Lung microvascular endothelial cell (primary cell): ENCODE measurements around the gene CXXC5. TPM values are rescaled to one million over a fixed set of nuclear protein-coding genes. Genes with fewer than 3 reads are reported as not detected.
"Not testable (repeated sequence)": the region's sequence is repeated elsewhere in the genome, so short reads cannot be mapped to it uniquely, and the experiment has no call there.

Experiments
- DNase-seq, 2 donors: peaks; one replicate each; pipeline versions ENCODE4 v3.0.0 to v3.0.0-alpha.2; 2010; ENCODE audit warnings: low read depth in 2 of 2
- total RNA-seq: library from RNA; depleted of rRNA; stranded (reverse); fragments of >200 nt; gene quantifications from 2 replicates; pipeline ENCODE4 v1.2.1, GENCODE V29; 2014

The CXXC5 gene
- total RNA-seq, 1 donor from 2014 or later: 39.1 TPM

GRCh38 chr5:139710319-139711066 lies 62.3 kb downstream of the CXXC5 start:
- peak; percentile 50 to 74 for DNase-seq

- DNase-seq: peak in 1 of 2 donors; percentile 23
These were observed 63.1 kb downstream of the CXXC5 start for GRCh38 chr5:139711067-139711905.

GRCh38 chr5:139711906-139712224 lies 63.7 kb downstream of the CXXC5 start:
- no peak for DNase-seq

- DNase-seq: no peak
These were observed 64.3 kb downstream of the CXXC5 start for GRCh38 chr5:139712412-139712811.

GRCh38 chr5:139713898-139714297 lies 65.7 kb downstream of the CXXC5 start:
- not testable (repeated sequence) for DNase-seq

- DNase-seq: no peak
These were observed 69.1 kb downstream of the CXXC5 start for GRCh38 chr5:139717221-139717620.

GRCh38 chr5:139718403-139718802 lies 70.3 kb downstream of the CXXC5 start:
- not testable (repeated sequence) for DNase-seq

GRCh38 chr5:139719970-139720369 lies 71.8 kb downstream of the CXXC5 start:
- not testable (repeated sequence) for DNase-seq

- DNase-seq: no peak
These were observed 75.9 kb downstream of the CXXC5 start for GRCh38 chr5:139723986-139724587.

- DNase-seq: peak; percentile 76 to 86
These were observed 77.1 kb downstream of the CXXC5 start for GRCh38 chr5:139725073-139725830.

- no peak for DNase-seq
These were observed 78.1 kb downstream of the CXXC5 start for GRCh38 chr5:139726248-139726647.

GRCh38 chr5:139727615-139728014 lies 79.5 kb downstream of the CXXC5 start:
- not testable (repeated sequence) for DNase-seq

GRCh38 chr5:139731281-139731680 lies 83.1 kb downstream of the CXXC5 start:
- DNase-seq: no peak

GRCh38 chr5:139732019-139732418 lies 83.9 kb downstream of the CXXC5 start:
- no peak for DNase-seq

GRCh38 chr5:139733010-139733688 lies 85.0 kb downstream of the CXXC5 start:
- DNase-seq: no peak

Other genes with a start within 250 kb of the CXXC5 start
- 8.1 and 10.3 TPM in 2 replicates for gene SPATA24, start 244.3 kb upstream of the CXXC5 start, total RNA-seq
- 6.3 and 6.5 TPM in 2 replicates for gene DNAJC18, start 208.8 kb upstream of the CXXC5 start, total RNA-seq
- gene ECSCR, start 185.6 kb upstream of the CXXC5 start, total RNA-seq: 392 and 472 TPM in 2 replicates
- gene SMIM33, start 177.3 kb upstream of the CXXC5 start, total RNA-seq: under 0.01 TPM in 1 of 2 replicates, not detected in the other
- gene STING1, start 165.6 kb upstream of the CXXC5 start, total RNA-seq: 18.7 and 51.9 TPM in 2 replicates
- 56.0 and 58.7 TPM in 2 replicates for gene UBE2D2, start 87.0 kb upstream of the CXXC5 start, total RNA-seq
- gene PSD2, start 147.5 kb downstream of the CXXC5 start, total RNA-seq: under 0.01 TPM in 1 of 2 replicates, not detected in the other